SKM-1 treated with dmso at 0.1 percent for 144 hours (cell line): ENCODE data around the gene PRRT3.
"Not testable (repeated sequence)": the region's sequence is repeated elsewhere in the genome, so short reads cannot be mapped to it uniquely, and the experiment has no call there.

Experiments used
- DNase-seq: peaks from one replicate; lab custom pipeline; 2025; ENCODE audit not compliant: unreplicated experiment; lab: John Stamatoyannopoulos, UW

PRRT3 gene

GRCh38 chr3:9918261-9919038, 33.8 kb downstream of the PRRT3 start:
- no peak for DNase-seq

GRCh38 chr3:9917820-9918219, 34.4 kb downstream of the PRRT3 start:
- DNase-seq, result no peak

GRCh38 chr3:9916734-9917680, 35.2 kb downstream of the PRRT3 start, which contains the start of gene IL17RC:
TSS of gene IL17RC (plus strand) at chr3:9917098. CDS start at chr3:9917316, 218 bp downstream.
- peak; percentile 44 for DNase-seq

- DNase-seq, result no peak
Observed at GRCh38 chr3:9916346-9916733, 35.9 kb downstream of the PRRT3 start.

GRCh38 chr3:9915254-9916141, 36.7 kb downstream of the PRRT3 start:
- DNase-seq, result no peak

- peak; percentile 61 for DNase-seq
Observed at GRCh38 chr3:9914559-9915253, 37.5 kb downstream of the PRRT3 start.

- DNase-seq, result no peak
Observed at GRCh38 chr3:9914011-9914410, 38.2 kb downstream of the PRRT3 start.

- DNase-seq, result no peak
Observed at GRCh38 chr3:9913601-9914000, 38.6 kb downstream of the PRRT3 start.

GRCh38 chr3:9912294-9912935, 39.8 kb downstream of the PRRT3 start:
- peak; percentile 20 for DNase-seq

GRCh38 chr3:9911863-9912262, 40.3 kb downstream of the PRRT3 start:
- no peak for DNase-seq

- no peak for DNase-seq
Observed at GRCh38 chr3:9909221-9910013, 42.8 kb downstream of the PRRT3 start.

GRCh38 chr3:9908286-9908685, 43.9 kb downstream of the PRRT3 start:
- DNase-seq, result no peak

- no peak for DNase-seq
Observed at GRCh38 chr3:9906480-9906879, 45.7 kb downstream of the PRRT3 start.

- DNase-seq, result no peak
Observed at GRCh38 chr3:9903904-9904303, 48.3 kb downstream of the PRRT3 start.

- no peak for DNase-seq
Observed at GRCh38 chr3:9903238-9903624, 49.0 kb downstream of the PRRT3 start.

GRCh38 chr3:9902372-9903237, 49.6 kb downstream of the PRRT3 start, which contains the start of gene IL17RE:
TSS of gene IL17RE (plus strand) at chr3:9902848. CDS start at chr3:9902933, 85 bp downstream.
- no peak for DNase-seq

- no peak for DNase-seq
Observed at GRCh38 chr3:9901967-9902366, 50.2 kb downstream of the PRRT3 start.

- not testable (repeated sequence) for DNase-seq
Observed at GRCh38 chr3:9900965-9901415, 51.2 kb downstream of the PRRT3 start.
